Endothelial cell of umbilical vein (primary cell): Measurements from ENCODE around the gene C3orf20. TPM values are rescaled to one million over a fixed set of nuclear protein-coding genes. Genes with fewer than 3 reads are reported as not detected.

Source experiments
- BruUV-seq: library from RNA; stranded (reverse); fragments of 400-500 nt; replicated peaks from 2 replicates; lab custom pipeline; 2021; lab: Mats Ljungman, UMichigan
- CTCF ChIA-PET: fragments of 300-600, 350-600 bp; sonication (Branson Sonifier 250); formaldehyde crosslinking; loops from one replicate; lab custom pipeline; 2021; ENCODE audit warnings: antibody characterized with exemption, inconsistent platforms; lab: Charles Lee
- POLR2A ChIA-PET: fragments of 300-600, 350-600 bp; sonication (Branson Sonifier 250); formaldehyde crosslinking; loops from one replicate; lab custom pipeline; 2021; ENCODE audit warnings: antibody characterized with exemption, inconsistent platforms; lab: Charles Lee
- DNase-seq: peaks from one replicate; pipeline ENCODE4 v3.0.0-alpha.2; 2011; ENCODE audit warnings: low read depth, low spot score
- FAIRE-seq: peaks from 2 replicates; lab custom pipeline; 2011; peaks lifted over from hg19 to GRCh38; lab: Jason Lieb, UNC
- H2AFZ ChIP-seq: 2 replicates; pipeline ENCODE4 v1.6.0; 2012; ENCODE audit warnings: low read depth, low read length, control low read depth, inconsistent platforms
- H3K27ac ChIP-seq: 2 replicates; pipeline ENCODE4 v1.5.1; 2011; ENCODE audit warnings: low read depth, mild to moderate bottlenecking, control low read depth, low read length, moderate library complexity; ENCODE audit not compliant: insufficient read depth
- H3K27me3 ChIP-seq, 2 experiments: 2 replicates each; pipeline versions ENCODE4 v1.6.0 to v1.6.1; 2011; ENCODE audit warnings: low read length in 2 of 2, mixed read lengths in 1 of 2; ENCODE audit not compliant: control insufficient read depth in 2 of 2, insufficient read depth in 2 of 2
- H3K36me3 ChIP-seq, 2 experiments: 2 replicates in 1 of 2; 3 replicates in 1 of 2; pipeline ENCODE4 v1.5.1; 2011; ENCODE audit warnings: low read length in 2 of 2, mild to moderate bottlenecking in 1 of 2, moderate library complexity in 1 of 2; ENCODE audit not compliant: control insufficient read depth in 2 of 2, insufficient read depth in 2 of 2; ENCODE audit errors: extremely low read depth in 1 of 2
- H3K4me1 ChIP-seq: 3 replicates; pipeline ENCODE4 v1.5.1; 2011; ENCODE audit warnings: mild to moderate bottlenecking, low read length; ENCODE audit not compliant: control insufficient read depth, insufficient read depth; ENCODE audit errors: extremely low read depth
- H3K4me2 ChIP-seq: 2 replicates; pipeline ENCODE4 v1.6.1; 2011; ENCODE audit warnings: low read length, control low read depth, mixed read lengths; ENCODE audit not compliant: insufficient read depth
- H3K4me3 ChIP-seq, 3 experiments: fragments of 200-600 bp in 1 of 3; sonication (generic), shearing (Covaris generic) in 1 of 3; replicated peaks in 1 of 3; 2 replicates each; pipeline ENCODE4 v1.5.1; 2011 to 2016; ENCODE audit warnings: control low read depth in 3 of 3, low read length in 3 of 3, mild to moderate bottlenecking in 2 of 3, inconsistent platforms in 1 of 3, low read depth in 1 of 3, moderate library complexity in 1 of 3; ENCODE audit not compliant: insufficient read depth in 1 of 3
- H3K79me2 ChIP-seq: 2 replicates; pipeline ENCODE4 v1.6.0; 2012; ENCODE audit warnings: low read length, inconsistent platforms; ENCODE audit not compliant: control insufficient read depth, insufficient read depth
- H3K9ac ChIP-seq: replicated peaks from 2 replicates; pipeline ENCODE3; 2011; ENCODE audit warnings: low read length, control low read depth; ENCODE audit not compliant: insufficient read depth; ENCODE audit errors: extremely low read depth
- H3K9me1 ChIP-seq: replicated peaks from 3 replicates; pipeline ENCODE4 v1.6.0; 2011; ENCODE audit warnings: mild to moderate bottlenecking, low read length; ENCODE audit not compliant: control insufficient read depth, insufficient read depth; ENCODE audit errors: extremely low read depth
- H3K9me3 ChIP-seq: replicated peaks from 2 replicates; pipeline ENCODE4 v1.5.1; 2012; ENCODE audit warnings: low read length, inconsistent platforms; ENCODE audit not compliant: control insufficient read depth, insufficient read depth
- H4K20me1 ChIP-seq: replicated peaks from 2 replicates; pipeline ENCODE3; 2011; ENCODE audit warnings: mild to moderate bottlenecking, low read length; ENCODE audit not compliant: control insufficient read depth, insufficient read depth; ENCODE audit errors: extremely low read depth
- CTCF ChIP-seq, 2 donors: IDR thresholded peaks; 1 replicate in 1 of 2; 2 replicates in 1 of 2; pipeline ENCODE4 v1.5.1; 2011; ENCODE audit warnings: low read length in 2 of 2, mild to moderate bottlenecking in 2 of 2, moderate library complexity in 2 of 2, control low read depth in 1 of 2, inconsistent platforms in 1 of 2, low read depth in 1 of 2; ENCODE audit not compliant: insufficient read depth in 1 of 2; ENCODE audit errors: extremely low read depth in 1 of 2
- EZH2 ChIP-seq: IDR thresholded peaks from 2 replicates; pipeline ENCODE4 v1.6.1; 2012; ENCODE audit warnings: borderline replicate concordance, low read depth, mild to moderate bottlenecking, moderate library complexity, low read length, inconsistent platforms; ENCODE audit not compliant: severe bottlenecking
- FOS ChIP-seq: IDR thresholded peaks from 2 replicates; pipeline ENCODE4 v1.6.1; 2011; ENCODE audit warnings: mild to moderate bottlenecking, low read length, moderate library complexity, borderline replicate concordance; ENCODE audit not compliant: insufficient read depth
- GATA2 ChIP-seq: IDR thresholded peaks from 2 replicates; pipeline ENCODE4 v1.7.0; 2011; ENCODE audit warnings: low read depth, mild to moderate bottlenecking, moderate library complexity, mixed read lengths, low read length; ENCODE audit not compliant: insufficient read length, insufficient read depth
- JUN ChIP-seq: IDR thresholded peaks from 2 replicates; pipeline ENCODE4 v1.6.1; 2011; ENCODE audit warnings: borderline replicate concordance, low read depth; ENCODE audit not compliant: insufficient read length, insufficient read depth
- MAX ChIP-seq: IDR thresholded peaks from 2 replicates; pipeline ENCODE4 v1.6.1; 2011; ENCODE audit not compliant: insufficient read depth, insufficient read length
- MYC ChIP-seq: IDR thresholded peaks from one replicate; pipeline ENCODE4 v1.6.1; 2011; ENCODE audit warnings: mild to moderate bottlenecking, low read depth, low read length
- POLR2A ChIP-seq: IDR thresholded peaks from 2 replicates; pipeline ENCODE4 v1.6.1; 2012; ENCODE audit warnings: low read depth, mild to moderate bottlenecking, control low read depth, low read length
- POLR2AphosphoS5 ChIP-seq: IDR thresholded peaks from 2 replicates; pipeline ENCODE4 v1.6.1; 2012; ENCODE audit warnings: low read depth, mild to moderate bottlenecking, control low read depth, low read length, moderate library complexity; ENCODE audit not compliant: insufficient read depth
- dilution Hi-C: fragments of 300-500 bp; cut with MboI; formaldehyde crosslinking; loops from one replicate; pipeline ENCODE4 v1.15.0; 2019; ENCODE audit warnings: low sequenced_read_pairs; ENCODE audit not compliant: extremely low pct_ligation_motif_present
- intact Hi-C: fragments of 100-400 bp; cut with micrococcal nuclease; formaldehyde crosslinking; loops from one replicate; pipeline ENCODE4 v1.10.0; 2022
- polyA plus RNA-seq, 4 experiments: library from polyadenylated mRNA; depleted of rRNA in 3 of 4; stranded (reverse) in 3 of 4; unstranded in 1 of 4; fragments of >200 nt; gene quantifications; 2 replicates each; pipeline versions ENCODE4 v1.2.1 to v1.2.3, GENCODE V29; 2011 to 2012; ENCODE audit warnings: missing spikeins in 1 of 4
- total RNA-seq: library from RNA; stranded (reverse); gene quantifications from 2 replicates; pipeline ENCODE4 v1.2.3, GENCODE V29; 2021

The C3orf20 gene
- total and polyA plus RNA-seq, 2 donors (not counting 3 experiments of a cell fraction or from before 2014, with no cell fraction given): not detected

GRCh38 chr3:14788644-14789043, 113.7 kb downstream of the C3orf20 start:
- FAIRE-seq (no peak), DNase-seq (no peak)
- Histone ChIP-seq H3K79me2 (no peaks in the 10 kb centered on the region), H3K9ac (no peak overlapping the region), H3K36me3 (no peaks in the 10 kb centered on the region), H3K9me3 (no peaks in the 10 kb centered on the region), H3K4me3 (no peak overlapping the region), H4K20me1 (no peaks in the 10 kb centered on the region), H3K27me3 (peaks cover 4 to 13% of the 10 kb centered on the region in 2 experiments), H3K9me1 (no peaks in the 10 kb centered on the region), H3K4me1 (no peaks in the 10 kb centered on the region), H2AFZ (no peak overlapping the region), H3K4me2 (no peak overlapping the region), H3K27ac (no peak overlapping the region)
- intact Hi-C loops: loop anchor here (10.0 kb wide), 1 partner anchor 284 kb away; no protein-coding TSS in a partner anchor
- CTCF ChIA-PET: interaction anchor here (0.6 to 4.4 kb wide), 6 partner anchors 8 to 132 kb away, joined by 3 to 60 read pairs (median 4); no protein-coding TSS in a partner anchor
- dilution Hi-C loops: loop anchor here (10.0 kb wide), 1 partner anchor 56 kb away; no protein-coding TSS in a partner anchor
- POLR2A ChIA-PET: no interaction called here
- no TSS peak for BruUV-seq
- no peak for TF ChIP-seq EZH2
- TF ChIP-seq JUN: no peak
- TF ChIP-seq MAX: peak; percentile 13

- BruUV-seq: no TSS peak
- Histone ChIP-seq H3K4me3 (no peak overlapping the region), H3K4me2 (no peak overlapping the region), H3K27ac (no peak overlapping the region), H2AFZ (no peak overlapping the region), H3K9me1 (no peaks in the 10 kb centered on the region), H3K27me3 (peaks cover 4 to 12% of the 10 kb centered on the region in 2 experiments), H3K36me3 (no peaks in the 10 kb centered on the region), H3K9ac (no peak overlapping the region), H3K9me3 (no peaks in the 10 kb centered on the region), H3K79me2 (no peaks in the 10 kb centered on the region), H3K4me1 (no peaks in the 10 kb centered on the region), H4K20me1 (no peaks in the 10 kb centered on the region)
- intact Hi-C loops: loop anchor here (10.0 kb wide), 1 partner anchor 284 kb away; no protein-coding TSS in a partner anchor
- ChIA-PET CTCF (interaction anchor here (0.8 to 4.4 kb wide), 4 partner anchors 9 to 132 kb away, joined by 3 to 60 read pairs (median 4); no protein-coding TSS in a partner anchor), POLR2A (no interaction called here)
- no peak for TF ChIP-seq GATA2
- no peak for TF ChIP-seq JUN
- no peak for TF ChIP-seq MYC
- TF ChIP-seq POLR2A: no peak
- no peak for TF ChIP-seq MAX
- TF ChIP-seq EZH2: no peak
- TF ChIP-seq POLR2AphosphoS5: no peak
- TF ChIP-seq FOS: no peak
- TF ChIP-seq CTCF (IDR thresholded peaks at IDR 0.05; ENCODE audit: extremely low read depth in 1 of 2, insufficient read depth in 1 of 2, low read depth in 1 of 2, low read length in 2 of 2): no peak
- FAIRE-seq (no peak), DNase-seq (no peak)
- dilution Hi-C loops: loop anchor here (10.0 kb wide), 1 partner anchor 56 kb away; no protein-coding TSS in a partner anchor
These were observed 114.3 kb downstream of the C3orf20 start for GRCh38 chr3:14789221-14789620.
